HepG2 (cell line): ENCODE measurements around the gene SMCO4. TPM values are rescaled to one million over a fixed set of nuclear protein-coding genes. Genes with fewer than 3 reads are reported as not detected.

Source experiments
- ATAC-seq: fragments of 200-7000 bp; cut with Tn5 transposase; 3 replicates; pipeline ENCODE4 v1.9.1; 2020; ENCODE audit warnings: mild to moderate bottlenecking, moderate library complexity
- BruUV-seq: library from RNA; stranded (reverse); fragments of 400-500 nt; replicated peaks from 2 replicates; lab custom pipeline; 2021; lab: Mats Ljungman, UMichigan
- CTCF ChIA-PET: fragments of 300-600 bp; formaldehyde crosslinking; extraction: SDS; loops from one replicate; lab custom pipeline; 2021; ENCODE audit warnings: low total read pairs, inconsistent platforms, low intra/inter-chr PET ratio; lab: Yijun Ruan, JAX
- POLR2A ChIA-PET: fragments of 350-600 bp; sonication (Branson Sonifier 250); formaldehyde crosslinking; loops from one replicate; lab custom pipeline; 2020; ENCODE audit warnings: antibody characterized with exemption, inconsistent platforms; lab: Yijun Ruan, JAX
- DNase-seq: peaks from one replicate; pipeline ENCODE4 v3.0.0-alpha.2; 2015; ENCODE audit warnings: low spot score
- FAIRE-seq: peaks from 3 replicates; lab custom pipeline; 2011; peaks lifted over from hg19 to GRCh38; lab: Jason Lieb, UNC
- H2AFZ ChIP-seq: one replicate; pipeline ENCODE4 v1.6.1; 2011; ENCODE audit warnings: low read length, inconsistent platforms
- H3K27ac ChIP-seq: fragments of 300-600 bp; 3 replicates; pipeline ENCODE4 v1.8.0; 2011; ENCODE audit warnings: mixed run types, mild to moderate bottlenecking, mixed read lengths, low read length, inconsistent platforms; ENCODE audit not compliant: insufficient read depth; ENCODE audit errors: extremely low read length
- H3K27me3 ChIP-seq, 2 experiments: fragments of 200-600 bp in 1 of 2; 2 replicates in 1 of 2; 3 replicates in 1 of 2; pipeline versions ENCODE4 v1.6.0 to v1.8.0; 2011; ENCODE audit warnings: low read length in 2 of 2, mild to moderate bottlenecking in 2 of 2, moderate library complexity in 2 of 2, inconsistent platforms in 1 of 2; ENCODE audit not compliant: insufficient read depth in 2 of 2, control insufficient read depth in 1 of 2
- H3K36me3 ChIP-seq, 2 experiments: fragments of 200-600 bp in 1 of 2; replicated peaks in 1 of 2; 2 replicates in 1 of 2; 3 replicates in 1 of 2; pipeline versions ENCODE4 v1.5.1 to v1.8.0; 2011; ENCODE audit warnings: low read length in 2 of 2, inconsistent platforms in 1 of 2; ENCODE audit not compliant: insufficient read depth in 2 of 2, control insufficient read depth in 1 of 2
- H3K4me1 ChIP-seq: 2 replicates; pipeline ENCODE4 v1.5.1; 2012; ENCODE audit warnings: low read length, inconsistent platforms; ENCODE audit not compliant: insufficient read depth
- H3K4me2 ChIP-seq: 2 replicates; pipeline ENCODE4 v1.6.0; 2011; ENCODE audit warnings: low read depth, low read length, inconsistent platforms
- H3K4me3 ChIP-seq, 3 experiments: fragments of 200-600 bp in 1 of 3; sonication (generic), shearing (Covaris generic) in 1 of 3; replicated peaks in 1 of 3; 2 replicates each; pipeline ENCODE4 v1.5.1; 2011 to 2016; ENCODE audit warnings: low read length in 3 of 3, inconsistent platforms in 2 of 3, low read depth in 2 of 3, mild to moderate bottlenecking in 2 of 3, control low read depth in 1 of 3, mixed read lengths in 1 of 3; ENCODE audit not compliant: insufficient read depth in 1 of 3
- H3K79me2 ChIP-seq: one replicate; pipeline ENCODE4 v1.6.1; 2011; ENCODE audit warnings: low read length, inconsistent platforms; ENCODE audit not compliant: insufficient read depth
- H3K9ac ChIP-seq: 2 replicates; pipeline ENCODE4 v1.6.0; 2011; ENCODE audit warnings: mild to moderate bottlenecking, low read depth, low read length, inconsistent platforms; ENCODE audit not compliant: insufficient read depth
- H3K9me3 ChIP-seq: 2 replicates; pipeline ENCODE4 v1.5.1; 2012; ENCODE audit warnings: mild to moderate bottlenecking, low read length
- H4K20me1 ChIP-seq: 2 replicates; pipeline ENCODE4 v1.6.0; 2011; ENCODE audit warnings: inconsistent platforms, mild to moderate bottlenecking, low read length, moderate library complexity; ENCODE audit not compliant: insufficient read depth
- CBX2 ChIP-seq, 2 experiments: fragments of 200-600 bp in 1 of 2; sonication (generic); formaldehyde crosslinking in 1 of 2; IDR thresholded peaks; 2 replicates each; pipeline versions ENCODE4 v1.7.0 to v1.8.1; 2018 to 2022; ENCODE audit warnings: low read depth in 2 of 2, low read length in 1 of 2, mild to moderate bottlenecking in 1 of 2, missing genetic modification reagents in 1 of 2
- CREB1 ChIP-seq, 2 experiments: fragments of 450-650 bp in 1 of 2; IDR thresholded peaks; 2 replicates each; pipeline ENCODE4 v1.6.1; 2016 to 2017; ENCODE audit warnings: control low read depth in 1 of 2, mild to moderate bottlenecking in 1 of 2, missing compliant biosample characterization in 1 of 2, missing genetic modification characterization in 1 of 2
- HMG20A ChIP-seq: IDR thresholded peaks from 2 replicates; pipeline ENCODE4 v1.6.1; 2016; ENCODE audit warnings: borderline replicate concordance
- HOXA9 ChIP-seq: sonication (generic); formaldehyde crosslinking; IDR thresholded peaks from 2 replicates; pipeline ENCODE4 v1.8.1; 2022; ENCODE audit warnings: missing genetic modification reagents, mild to moderate bottlenecking, moderate library complexity, borderline replicate concordance
- ISX ChIP-seq: sonication (generic); formaldehyde crosslinking; conservative IDR thresholded peaks from 2 replicates; pipeline ENCODE4 v1.5.0; 2020; ENCODE audit warnings: missing genetic modification reagents
- KDM6A ChIP-seq: IDR thresholded peaks from 2 replicates; pipeline ENCODE4 v1.6.1; 2016; ENCODE audit warnings: low read depth
- PHB2 ChIP-seq: fragments of 450-650 bp; IDR thresholded peaks from 2 replicates; pipeline ENCODE4 v1.6.1; 2018; ENCODE audit not compliant: partially characterized antibody
- SETDB1 ChIP-seq: sonication (generic); formaldehyde crosslinking; IDR thresholded peaks from 2 replicates; pipeline ENCODE4 v1.5.1; 2020; ENCODE audit warnings: missing genetic modification reagents, mild to moderate bottlenecking, borderline replicate concordance
- SRSF4 ChIP-seq: fragments of 200-400 bp; formaldehyde crosslinking; IDR thresholded peaks from one replicate; pipeline ENCODE4 v1.6.1; 2018; ENCODE audit warnings: mild to moderate bottlenecking, low read depth, low read length, moderate library complexity; ENCODE audit not compliant: poor library complexity, severe bottlenecking
- ZNF10 ChIP-seq: sonication (generic); formaldehyde crosslinking; IDR thresholded peaks from 2 replicates; pipeline ENCODE4 v1.4.0; 2020; ENCODE audit warnings: mild to moderate bottlenecking, low read depth, missing genetic modification reagents, borderline replicate concordance
- ZNF256 ChIP-seq: sonication (generic); formaldehyde crosslinking; conservative IDR thresholded peaks from 2 replicates; pipeline ENCODE4 v1.4.0; 2020; ENCODE audit warnings: missing genetic modification reagents
- ZNF263 ChIP-seq: sonication (generic); formaldehyde crosslinking; IDR thresholded peaks from 2 replicates; pipeline ENCODE4 v1.4.0; 2020; ENCODE audit warnings: missing genetic modification reagents
- ZNF546 ChIP-seq: sonication (generic); formaldehyde crosslinking; conservative IDR thresholded peaks from 2 replicates; pipeline ENCODE4 v1.8.1; 2023; ENCODE audit warnings: mild to moderate bottlenecking, missing genetic modification reagents
- ZNF777 ChIP-seq: sonication (generic); formaldehyde crosslinking; IDR thresholded peaks from 2 replicates; pipeline ENCODE4 v1.4.0; 2020; ENCODE audit warnings: missing genetic modification reagents
- ZSCAN25 ChIP-seq: sonication (generic); formaldehyde crosslinking; IDR thresholded peaks from 2 replicates; pipeline ENCODE4 v1.8.0; 2022; ENCODE audit warnings: mild to moderate bottlenecking, missing genetic modification reagents
- WGBS: methylation state at CpG from one replicate; pipeline ENCODE4 v1.1.6; 2017; ENCODE audit warnings: low lambda C conversion rate; 5-methylcytosine and 5-hydroxymethylcytosine counted together
- in situ Hi-C: cut with HindIII; loops from 2 replicates; pipeline ENCODE4 v1.10.0; 2017; ENCODE audit warnings: low pct_unique_long_range_greater_than_20kb; ENCODE audit not compliant: extremely low pct_ligation_motif_present
- intact Hi-C: fragments of 100-400 bp; cut with micrococcal nuclease; formaldehyde crosslinking; loops from one replicate; pipeline ENCODE4 v1.10.0; 2022; ENCODE audit not compliant: unreplicated experiment
- polyA plus RNA-seq, 8 experiments: library from polyadenylated mRNA; depleted of rRNA in 3 of 8; stranded (reverse) in 7 of 8; unstranded in 1 of 8; fragments of >200 nt; fragmentation: Illumina TruSeq in 4 of 8; extraction: Trizol in 4 of 8; gene quantifications; 2 replicates each; pipeline versions ENCODE4 v1.2.1 to v1.2.3, GENCODE V29; 2011 to 2016; ENCODE audit warnings: low read depth in 4 of 8, missing spikeins in 1 of 8, mixed read lengths in 1 of 8; ENCODE audit not compliant: insufficient read depth in 1 of 8
- total RNA-seq, 5 experiments: library from RNA; depleted of rRNA; stranded (reverse); fragments of >200 nt; fragmentation: Illumina TruSeq; extraction: Trizol; gene quantifications; 2 replicates each; pipeline ENCODE4 v1.2.3, GENCODE V29; 2016; ENCODE audit warnings: low read depth in 1 of 5
- TF ChIP-seq, protein P1 (sequence below), 2 experiments: fragments of 450-650 bp in 1 of 2; sonication (generic) in 1 of 2; formaldehyde crosslinking; IDR thresholded peaks; 2 replicates each; pipeline versions ENCODE4 v1.5.0 to v1.8.0; 2020 to 2022; ENCODE audit warnings: mild to moderate bottlenecking in 1 of 2, missing genetic modification reagents in 1 of 2
- TF ChIP-seq, protein P2 (sequence below): sonication (generic); formaldehyde crosslinking; IDR thresholded peaks from 2 replicates; pipeline ENCODE4 v1.4.0; 2020; ENCODE audit warnings: missing genetic modification reagents
- TF ChIP-seq, protein P3 (sequence below): sonication (generic); formaldehyde crosslinking; IDR thresholded peaks from 2 replicates; pipeline ENCODE4 v1.5.1; 2020; ENCODE audit warnings: missing genetic modification reagents, mild to moderate bottlenecking, borderline replicate concordance

SMCO4 gene
- total and polyA plus RNA-seq, 2 of the 13 experiments (the other 11 are each of a cell fraction or from before 2014, with no cell fraction given), result 10.6 to 28.5 TPM

GRCh38 chr11:93500759-93501158, 42.4 kb downstream of the SMCO4 start (continued):
- TF ChIP-seq CBX2 (IDR thresholded peaks at IDR 0.05; ENCODE audit: low read depth, low read length), result no peak
- no peak for TF ChIP-seq CBX2 (CRISPR knock-in tag; IDR thresholded peaks at IDR 0.05; ENCODE audit: low read depth)
- no peak for TF ChIP-seq SRSF4
- no peak for TF ChIP-seq ISX (CRISPR knock-in tag)
- no peak for TF ChIP-seq HMG20A (CRISPR knock-in tag)
- TF ChIP-seq ZSCAN25 (CRISPR knock-in tag), result no peak
- TF ChIP-seq, protein P1, sequence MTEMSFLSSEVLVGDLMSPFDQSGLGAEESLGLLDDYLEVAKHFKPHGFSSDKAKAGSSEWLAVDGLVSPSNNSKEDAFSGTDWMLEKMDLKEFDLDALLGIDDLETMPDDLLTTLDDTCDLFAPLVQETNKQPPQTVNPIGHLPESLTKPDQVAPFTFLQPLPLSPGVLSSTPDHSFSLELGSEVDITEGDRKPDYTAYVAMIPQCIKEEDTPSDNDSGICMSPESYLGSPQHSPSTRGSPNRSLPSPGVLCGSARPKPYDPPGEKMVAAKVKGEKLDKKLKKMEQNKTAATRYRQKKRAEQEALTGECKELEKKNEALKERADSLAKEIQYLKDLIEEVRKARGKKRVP (CRISPR knock-in tag; IDR thresholded peaks at IDR 0.05), result no peak
- TF ChIP-seq, all 625 proteins: peak for 0

DNA sequence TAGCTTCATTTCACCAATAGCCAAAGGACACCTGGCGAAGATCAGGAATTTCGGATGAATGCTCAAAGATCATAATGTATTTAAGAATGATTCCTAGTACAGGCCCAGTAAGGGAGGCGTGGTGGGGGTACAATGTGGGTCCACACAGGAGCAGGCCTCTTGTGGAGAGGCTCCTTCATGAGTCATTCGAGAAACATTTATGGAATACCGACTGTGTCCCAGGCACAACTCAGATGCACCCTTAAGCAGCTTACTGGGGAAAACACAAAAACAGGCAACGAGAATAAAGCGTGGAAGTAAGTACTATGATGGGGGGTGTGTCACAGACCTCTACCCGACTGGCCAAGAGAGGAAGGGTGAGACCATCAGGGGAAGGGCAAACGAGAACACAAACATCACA, 44.5 kb downstream of the SMCO4 start:
- BruUV-seq, result no TSS peak
- intact Hi-C loops, result no loop called here
- H3K79me2 ChIP-seq, result no peaks in the 10 kb centered on the region

More for the DNA sequence above, 44.5 kb downstream of the SMCO4 start:
- Histone ChIP-seq H4K20me1 (0 out of 2 replicates have a peak, but pooled peaks cover under 1% of the 10 kb centered on the region), H3K36me3 (0 out of 5 replicates have a peak, but pooled peaks cover 0 to 9% of the 10 kb centered on the region in 2 experiments), H3K4me2 (no peak overlapping the region), H3K9ac (no peak overlapping the region), H3K4me3 (no peak overlapping the region), H3K27ac (no peak overlapping the region), H3K4me1 (peaks cover 29% of the 10 kb centered on the region), H3K27me3 (no peaks in the 10 kb centered on the region), H2AFZ (no peak overlapping the region), H3K9me3 (no peaks in the 10 kb centered on the region)
- POLR2A ChIA-PET, result no interaction called here
- ATAC-seq (no peak), FAIRE-seq (no peak), DNase-seq (no peak)
- no peak for TF ChIP-seq HOXA9 (CRISPR knock-in tag)
- TF ChIP-seq PHB2, result no peak
- no peak for TF ChIP-seq ZNF10 (CRISPR knock-in tag)
- TF ChIP-seq ZNF263, result no peak
- TF ChIP-seq ZNF777 (CRISPR knock-in tag), result no peak
- TF ChIP-seq SETDB1, result no peak
- TF ChIP-seq, protein P2, sequence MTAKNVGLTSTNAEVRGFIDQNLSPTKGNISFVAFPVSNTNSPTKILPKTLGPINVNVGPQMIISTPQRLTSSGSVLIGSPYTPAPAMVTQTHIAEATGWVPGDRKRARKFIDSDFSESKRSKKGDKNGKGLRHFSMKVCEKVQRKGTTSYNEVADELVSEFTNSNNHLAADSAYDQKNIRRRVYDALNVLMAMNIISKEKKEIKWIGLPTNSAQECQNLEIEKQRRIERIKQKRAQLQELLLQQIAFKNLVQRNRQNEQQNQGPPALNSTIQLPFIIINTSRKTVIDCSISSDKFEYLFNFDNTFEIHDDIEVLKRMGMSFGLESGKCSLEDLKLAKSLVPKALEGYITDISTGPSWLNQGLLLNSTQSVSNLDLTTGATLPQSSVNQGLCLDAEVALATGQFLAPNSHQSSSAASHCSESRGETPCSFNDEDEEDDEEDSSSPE (CRISPR knock-in tag), result no peak
- TF ChIP-seq, protein P3, sequence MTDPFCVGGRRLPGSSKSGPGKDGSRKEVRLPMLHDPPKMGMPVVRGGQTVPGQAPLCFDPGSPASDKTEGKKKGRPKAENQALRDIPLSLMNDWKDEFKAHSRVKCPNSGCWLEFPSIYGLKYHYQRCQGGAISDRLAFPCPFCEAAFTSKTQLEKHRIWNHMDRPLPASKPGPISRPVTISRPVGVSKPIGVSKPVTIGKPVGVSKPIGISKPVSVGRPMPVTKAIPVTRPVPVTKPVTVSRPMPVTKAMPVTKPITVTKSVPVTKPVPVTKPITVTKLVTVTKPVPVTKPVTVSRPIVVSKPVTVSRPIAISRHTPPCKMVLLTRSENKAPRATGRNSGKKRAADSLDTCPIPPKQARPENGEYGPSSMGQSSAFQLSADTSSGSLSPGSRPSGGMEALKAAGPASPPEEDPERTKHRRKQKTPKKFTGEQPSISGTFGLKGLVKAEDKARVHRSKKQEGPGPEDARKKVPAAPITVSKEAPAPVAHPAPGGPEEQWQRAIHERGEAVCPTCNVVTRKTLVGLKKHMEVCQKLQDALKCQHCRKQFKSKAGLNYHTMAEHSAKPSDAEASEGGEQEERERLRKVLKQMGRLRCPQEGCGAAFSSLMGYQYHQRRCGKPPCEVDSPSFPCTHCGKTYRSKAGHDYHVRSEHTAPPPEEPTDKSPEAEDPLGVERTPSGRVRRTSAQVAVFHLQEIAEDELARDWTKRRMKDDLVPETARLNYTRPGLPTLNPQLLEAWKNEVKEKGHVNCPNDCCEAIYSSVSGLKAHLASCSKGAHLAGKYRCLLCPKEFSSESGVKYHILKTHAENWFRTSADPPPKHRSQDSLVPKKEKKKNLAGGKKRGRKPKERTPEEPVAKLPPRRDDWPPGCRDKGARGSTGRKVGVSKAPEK (CRISPR knock-in tag), result no peak
- no peak for TF ChIP-seq ZNF256 (CRISPR knock-in tag)
- no peak for TF ChIP-seq ZNF546 (CRISPR knock-in tag)
- TF ChIP-seq CREB1 (IDR thresholded peaks at IDR 0.05), result no peak
- no peak for TF ChIP-seq CREB1 (CRISPR knock-in tag; IDR thresholded peaks at IDR 0.05)
- no peak for TF ChIP-seq KDM6A (CRISPR knock-in tag)
- CTCF ChIA-PET, result no interaction called here
- 93% methylated on average over 9 of the region's 9 CpGs for WGBS
- in situ Hi-C loops, result no loop called here
